IMR-90 (cell line): Measurements from ENCODE around the gene SIAH3. TPM values are rescaled to one million over a fixed set of nuclear protein-coding genes. Genes with fewer than 3 reads are reported as not detected.

Experiments
- ATAC-seq: fragments of 200-7000 bp; cut with Tn5 transposase; 2 replicates; pipeline ENCODE4 v1.9.1; 2020; ENCODE audit warnings: low read depth, mild to moderate bottlenecking, moderate library complexity
- BruUV-seq: library from RNA; stranded (reverse); fragments of 400-500 nt; replicated peaks from 2 replicates; lab custom pipeline; 2021; lab: Mats Ljungman, UMichigan
- CTCF ChIA-PET: fragments of 300-600 bp; formaldehyde crosslinking; extraction: SDS; loops from one replicate; lab custom pipeline; 2021; ENCODE audit warnings: antibody characterized with exemption; lab: Yijun Ruan, JAX
- POLR2A ChIA-PET: fragments of 300-600 bp; sonication (Branson Sonifier 250); formaldehyde crosslinking; loops from one replicate; lab custom pipeline; 2022; ENCODE audit warnings: antibody characterized with exemption; ENCODE audit not compliant: unreplicated experiment; lab: Charles Lee
- DNase-seq: peaks from one replicate; pipeline ENCODE4 v3.0.0; 2013
- H2AFZ ChIP-seq: replicated peaks from 2 replicates; pipeline ENCODE3; 2013; ENCODE audit warnings: low read length, mild to moderate bottlenecking; ENCODE audit not compliant: poor library complexity
- H2AK5ac ChIP-seq: 2 replicates; pipeline ENCODE4 v1.6.1; 2013; ENCODE audit warnings: low read depth, low read length, inconsistent platforms
- H2AK9ac ChIP-seq: replicated peaks from 2 replicates; pipeline ENCODE3; 2013; ENCODE audit warnings: mild to moderate bottlenecking, low read depth, low read length, moderate library complexity; ENCODE audit not compliant: poor library complexity
- H2BK120ac ChIP-seq: 2 replicates; pipeline ENCODE4 v1.6.1; 2013; ENCODE audit warnings: low read depth, low read length, inconsistent platforms
- H2BK15ac ChIP-seq: 3 replicates; pipeline ENCODE4 v1.6.1; 2013; ENCODE audit warnings: low read depth, low read length, inconsistent platforms
- H2BK20ac ChIP-seq: 2 replicates; pipeline ENCODE4 v1.6.1; 2013; ENCODE audit warnings: low read depth, mild to moderate bottlenecking, inconsistent platforms, low read length, moderate library complexity
- H2BK5ac ChIP-seq: 2 replicates; pipeline ENCODE4 v1.6.1; 2013; ENCODE audit warnings: mild to moderate bottlenecking, low read depth, low read length, inconsistent platforms; ENCODE audit not compliant: poor library complexity, severe bottlenecking
- H3K14ac ChIP-seq: replicated peaks from 2 replicates; pipeline ENCODE4 v1.6.1; 2013; ENCODE audit warnings: low read depth, low read length, inconsistent platforms
- H3K18ac ChIP-seq: 2 replicates; pipeline ENCODE4 v1.6.1; 2013; ENCODE audit warnings: low read depth, low read length, control low read depth
- H3K23ac ChIP-seq: 2 replicates; pipeline ENCODE4 v1.6.1; 2013; ENCODE audit warnings: low read depth, low read length, inconsistent platforms
- H3K27ac ChIP-seq: 2 replicates; pipeline ENCODE4 v1.5.1; 2013; ENCODE audit warnings: mild to moderate bottlenecking, control low read depth, low read length; ENCODE audit not compliant: insufficient read depth
- H3K27me3 ChIP-seq: 2 replicates; pipeline ENCODE4 v1.6.1; 2013; ENCODE audit warnings: low read length; ENCODE audit not compliant: control insufficient read depth, insufficient read depth
- H3K36me3 ChIP-seq: 2 replicates; pipeline ENCODE4 v1.6.1; 2013; ENCODE audit warnings: low read length, mixed read lengths; ENCODE audit not compliant: control insufficient read depth, insufficient read depth
- H3K4ac ChIP-seq: 2 replicates; pipeline ENCODE4 v1.6.1; 2013; ENCODE audit warnings: low read depth, low read length, inconsistent platforms
- H3K4me1 ChIP-seq: 2 replicates; pipeline ENCODE4 v1.6.1; 2013; ENCODE audit warnings: low read length, mixed read lengths; ENCODE audit not compliant: control insufficient read depth, insufficient read depth
- H3K4me2 ChIP-seq: 2 replicates; pipeline ENCODE4 v1.6.1; 2013; ENCODE audit warnings: low read depth, mild to moderate bottlenecking, control low read depth, low read length, moderate library complexity
- H3K4me3 ChIP-seq: 2 replicates; pipeline ENCODE4 v1.5.1; 2013; ENCODE audit warnings: low read depth, mild to moderate bottlenecking, control low read depth, low read length, moderate library complexity; ENCODE audit not compliant: insufficient read depth
- H3K56ac ChIP-seq: 2 replicates; pipeline ENCODE4 v1.6.1; 2013; ENCODE audit warnings: low read length, inconsistent platforms; ENCODE audit not compliant: insufficient read depth; ENCODE audit errors: extremely low read depth
- H3K79me1 ChIP-seq, 2 experiments: 2 replicates each; pipeline ENCODE4 v1.6.1; 2013; ENCODE audit warnings: low read length in 2 of 2, inconsistent platforms in 1 of 2, low read depth in 1 of 2
- H3K9ac ChIP-seq: 2 replicates; pipeline ENCODE4 v1.6.1; 2013; ENCODE audit warnings: low read depth, low read length, control low read depth
- H3K9me1 ChIP-seq: 2 replicates; pipeline ENCODE4 v1.6.1; 2013; ENCODE audit warnings: low read length, inconsistent platforms; ENCODE audit not compliant: insufficient read depth
- H3K9me3 ChIP-seq: 2 replicates; pipeline ENCODE4 v1.6.1; 2013; ENCODE audit warnings: low read length; ENCODE audit not compliant: control insufficient read depth, insufficient read depth
- H4K20me1 ChIP-seq: 2 replicates; pipeline ENCODE4 v1.6.1; 2013; ENCODE audit warnings: low read length, inconsistent platforms; ENCODE audit not compliant: insufficient read depth
- H4K5ac ChIP-seq: 2 replicates; pipeline ENCODE4 v1.6.1; 2013; ENCODE audit warnings: mild to moderate bottlenecking, low read depth, low read length, control low read depth
- H4K8ac ChIP-seq, 2 experiments: 2 replicates each; pipeline ENCODE4 v1.6.1; 2013; ENCODE audit warnings: low read depth in 2 of 2, low read length in 2 of 2, control low read depth in 1 of 2, inconsistent platforms in 1 of 2
- H4K91ac ChIP-seq: 2 replicates; pipeline ENCODE4 v1.6.1; 2013; ENCODE audit warnings: low read depth, low read length, inconsistent platforms; ENCODE audit not compliant: insufficient read depth
- BHLHE40 ChIP-seq: fragments of 150-350 bp; IDR thresholded peaks from 2 replicates; pipeline ENCODE4 v1.6.1; 2016; ENCODE audit warnings: mild to moderate bottlenecking, low read depth, low read length
- CEBPB ChIP-seq: IDR thresholded peaks from 2 replicates; pipeline ENCODE4 v1.6.1; 2012; ENCODE audit warnings: low read depth, low read length, improper control_type of control experiment
- CHD1 ChIP-seq: IDR thresholded peaks from 2 replicates; pipeline ENCODE4 v1.6.1; 2012; ENCODE audit warnings: low read depth, low read length, improper control_type of control experiment
- CTCF ChIP-seq: conservative IDR thresholded peaks from 2 replicates; pipeline ENCODE4 v1.5.1; 2012; ENCODE audit warnings: mild to moderate bottlenecking, low read depth, low read length, improper control_type of control experiment
- ELK1 ChIP-seq: fragments of 150-350 bp; IDR thresholded peaks from 2 replicates; pipeline ENCODE4 v1.6.1; 2016; ENCODE audit warnings: low read depth, mild to moderate bottlenecking, low read length, moderate library complexity, borderline replicate concordance
- FOS ChIP-seq: fragments of 150-350 bp; IDR thresholded peaks from 2 replicates; pipeline ENCODE4 v1.6.1; 2016; ENCODE audit warnings: low read depth, low read length
- MAFK ChIP-seq: IDR thresholded peaks from 2 replicates; pipeline ENCODE4 v1.6.1; 2012; ENCODE audit warnings: low read depth, low read length, improper control_type of control experiment
- MAZ ChIP-seq: IDR thresholded peaks from 2 replicates; pipeline ENCODE4 v1.6.1; 2012; ENCODE audit warnings: low read depth, mild to moderate bottlenecking, low read length, improper control_type of control experiment, moderate library complexity, borderline replicate concordance
- MXI1 ChIP-seq: IDR thresholded peaks from 2 replicates; pipeline ENCODE4 v1.6.1; 2012; ENCODE audit warnings: low read depth, mild to moderate bottlenecking, low read length, moderate library complexity, borderline replicate concordance
- NFE2L2 ChIP-seq: fragments of 150-350 bp; IDR thresholded peaks from 2 replicates; pipeline ENCODE4 v1.6.1; 2016; ENCODE audit warnings: low read depth, mild to moderate bottlenecking, low read length
- POLR2A ChIP-seq: IDR thresholded peaks from 2 replicates; pipeline ENCODE4 v1.6.1; 2012; ENCODE audit warnings: mild to moderate bottlenecking, low read depth, low read length
- RAD21 ChIP-seq: IDR thresholded peaks from 2 replicates; pipeline ENCODE4 v1.6.1; 2012; ENCODE audit warnings: low read length, improper control_type of control experiment
- RCOR1 ChIP-seq: IDR thresholded peaks from 2 replicates; pipeline ENCODE4 v1.6.1; 2012; ENCODE audit warnings: mild to moderate bottlenecking, low read length, improper control_type of control experiment; ENCODE audit not compliant: insufficient replicate concordance
- RFX5 ChIP-seq: IDR thresholded peaks from 2 replicates; pipeline ENCODE4 v1.8.0; 2012; ENCODE audit warnings: low read depth, mild to moderate bottlenecking, low read length, moderate library complexity
- SMC3 ChIP-seq: fragments of 150-350 bp; IDR thresholded peaks from 2 replicates; pipeline ENCODE4 v1.6.1; 2016; ENCODE audit warnings: low read depth, mild to moderate bottlenecking, antibody characterized with exemption, low read length, moderate library complexity
- USF2 ChIP-seq: fragments of 150-350 bp; IDR thresholded peaks from 2 replicates; pipeline ENCODE4 v1.6.1; 2017; ENCODE audit warnings: mild to moderate bottlenecking, antibody characterized with exemption, low read length, low read depth
- WGBS, 2 experiments: methylation state at CpG; one replicate each; pipeline versions ENCODE4 v1.1.5 to v1.1.7; 2013; ENCODE audit warnings: missing lambda C conversion rate in 2 of 2; ENCODE audit not compliant: insufficient read length in 1 of 2; ENCODE audit errors: extremely low coverage in 2 of 2; 5-methylcytosine and 5-hydroxymethylcytosine counted together
- dilution Hi-C: fragments of 300-500 bp; cut with HindIII; formaldehyde crosslinking; loops from one replicate; pipeline ENCODE4 v1.14.3; 2018; ENCODE audit warnings: low sequenced_read_pairs; ENCODE audit not compliant: unreplicated experiment
- in situ Hi-C: fragments of 300-500 bp; cut with MboI; formaldehyde crosslinking; loops from 3 replicates; pipeline ENCODE4 v1.14.3; 2019; ENCODE audit warnings: low sequenced_read_pairs, inconsistent platforms, mixed read lengths
- intact Hi-C: fragments of 100-400 bp; cut with micrococcal nuclease; formaldehyde crosslinking; loops from 2 replicates; pipeline ENCODE4 v1.10.0; 2022
- polyA plus RNA-seq, 3 experiments: library from polyadenylated mRNA; depleted of rRNA; stranded (reverse); fragments of >200 nt; gene quantifications; 2 replicates each; pipeline ENCODE4 v1.2.3, GENCODE V29; 2012; ENCODE audit warnings: low replicate concordance in 1 of 3
- total RNA-seq: library from RNA; depleted of rRNA; stranded (reverse); fragments of >200 nt; gene quantifications from 2 replicates; pipeline ENCODE4 v1.2.3, GENCODE V29; 2012

The SIAH3 gene
- total and polyA plus RNA-seq, 2 of the 4 experiments (the other 2 are of a cell fraction) = under 0.01 TPM; not detected in 1

- Histone ChIP-seq H3K4me2 (no peak overlapping the region), H3K4me3 (no peak overlapping the region), H2BK120ac (no peak overlapping the region), H3K23ac (no peak overlapping the region), H3K18ac (no peak overlapping the region), H3K36me3 (no peaks in the 10 kb centered on the region), H3K4me1 (peaks cover 1% of the 10 kb centered on the region; the same call in 1 of the 2 replicates), H4K8ac (no peak overlapping the region), H4K20me1 (no peaks in the 10 kb centered on the region), H2BK20ac (no peak overlapping the region), H2BK15ac (no peak overlapping the region), H3K56ac (no peak overlapping the region), H3K9me3 (no peaks in the 10 kb centered on the region), H3K14ac (no peak overlapping the region), H3K79me1 (no peaks in the 10 kb centered on the region), H2AK9ac (no peak overlapping the region), H3K9ac (no peak overlapping the region), H3K4ac (no peak overlapping the region), H4K5ac (no peak overlapping the region), H3K27me3 (peaks cover 11% of the 10 kb centered on the region), H3K9me1 (no peaks in the 10 kb centered on the region), H4K91ac (no peak overlapping the region), H2AFZ (no peak overlapping the region), H2AK5ac (no peak overlapping the region), H2BK5ac (no peak overlapping the region), H3K27ac (no peak overlapping the region)
- POLR2A ChIA-PET = no interaction called here
- DNase-seq = no peak
- dilution Hi-C loops (no loop called here), in situ Hi-C loops (no loop called here), intact Hi-C loops (no loop called here)
- 83% methylated on average over 9 of the region's 9 CpGs; no CpG with 5 or more reads in 1 of the 2 experiments for WGBS, 2 experiments
- ATAC-seq = no peak
- no TSS peak for BruUV-seq
- TF ChIP-seq NFE2L2 (no peak), CEBPB (no peak), CTCF (no peak), USF2 (no peak), SMC3 (no peak), RAD21 (no peak), CHD1 (no peak), MXI1 (no peak), MAZ (no peak), RFX5 (no peak), RCOR1 (no peak), MAFK (no peak), ELK1 (no peak), POLR2A (no peak), BHLHE40 (no peak), FOS (no peak)
- CTCF ChIA-PET = no interaction called here
Measured at GRCh38 chr13:45875951-45876350, 24.4 kb upstream of the SIAH3 start.
